Colonic mucosa (tissue), 4 donors: Measurements from ENCODE around the gene KCND3. TPM values are rescaled to one million over a fixed set of nuclear protein-coding genes. Genes with fewer than 3 reads are reported as not detected.
A peak's percentile ranks its signal among the peaks of the same experiment; 100 is the strongest.

ENCODE experiments used
- DNase-seq: peaks from one replicate; pipeline ENCODE4 v3.0.0-alpha.2; 2020
- H3K27ac ChIP-seq: fragments of 200-600 bp; one replicate; pipeline ENCODE4 v1.8.0; 2021
- H3K27me3 ChIP-seq: fragments of 200-600 bp; one replicate; pipeline ENCODE4 v1.8.0; 2021
- H3K36me3 ChIP-seq: fragments of 200-600 bp; one replicate; pipeline ENCODE4 v1.8.0; 2021
- H3K4me1 ChIP-seq: fragments of 200-600 bp; one replicate; pipeline ENCODE4 v1.8.0; 2021; ENCODE audit warnings: mild to moderate bottlenecking
- H3K4me3 ChIP-seq: fragments of 200-600 bp; one replicate; pipeline ENCODE4 v1.8.0; 2021
- H3K9ac ChIP-seq, 2 donors: one replicate each; pipeline ENCODE4 v1.7.0; 2013; ENCODE audit warnings: control low read depth in 2 of 2, low read depth in 2 of 2, low read length in 2 of 2
- H3K9me3 ChIP-seq: fragments of 200-600 bp; one replicate; pipeline ENCODE4 v1.8.0; 2021
- intact Hi-C: fragments of 100-400 bp; cut with DNase I; formaldehyde crosslinking; loops from one replicate; pipeline ENCODE4 v1.14.1; 2022
- total RNA-seq, 2 donors: library from RNA; stranded (reverse); fragmentation: NEBNext Ultra II Directional in 1 of 2; extraction: Animal tissue kit (Norgen Biotek cat#: 25700) in 1 of 2; gene quantifications; one replicate each; pipeline ENCODE4 v1.2.1, GENCODE V29; 2021
- TF ChIP-seq, protein P1 (sequence below): fragments of 200-600 bp; IDR thresholded peaks from one replicate; pipeline ENCODE4 v1.8.0; 2022; ENCODE audit warnings: antibody characterized with exemption, mild to moderate bottlenecking
- donor health status: healthy.
- donor health status: DM: no; HTN: no; CAD: no.
- donor health status: DM: no; HTN: no; CAD: no.

Gene KCND3
- total RNA-seq, 2 donors from 2014 or later = 0.94 to 3.5 TPM

DNA sequence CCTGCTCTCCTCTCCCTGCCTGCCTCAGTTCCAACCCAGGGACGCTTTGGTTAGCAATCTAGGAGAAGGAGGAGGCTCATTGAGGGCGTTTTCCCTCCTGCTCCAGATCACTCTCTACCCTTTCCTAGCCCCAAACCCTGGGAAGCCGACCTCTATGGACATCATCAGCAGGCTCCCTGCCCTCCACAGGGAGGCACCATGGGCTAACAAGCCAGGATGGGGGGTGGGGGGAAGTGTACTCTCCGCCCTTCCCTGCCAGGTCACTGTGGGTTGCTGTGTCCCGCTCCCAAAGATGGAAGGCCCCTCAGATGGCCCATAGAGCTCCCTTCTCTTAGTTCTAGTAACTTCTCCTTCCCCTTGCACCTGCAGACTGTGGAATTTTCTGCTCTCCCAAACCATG, 35.7 kb downstream of the KCND3 start:
- intact Hi-C loops = no loop called here
- Histone ChIP-seq H3K27me3 (no peaks in the 10 kb centered on the region), H3K4me1 (no peaks in the 10 kb centered on the region), H3K36me3 (no peaks in the 10 kb centered on the region), H3K27ac (no peak overlapping the region), H3K9ac (no peak overlapping the region), H3K4me3 (no peak overlapping the region), H3K9me3 (no peaks in the 10 kb centered on the region)
- no peak for DNase-seq
- TF ChIP-seq, protein P1, sequence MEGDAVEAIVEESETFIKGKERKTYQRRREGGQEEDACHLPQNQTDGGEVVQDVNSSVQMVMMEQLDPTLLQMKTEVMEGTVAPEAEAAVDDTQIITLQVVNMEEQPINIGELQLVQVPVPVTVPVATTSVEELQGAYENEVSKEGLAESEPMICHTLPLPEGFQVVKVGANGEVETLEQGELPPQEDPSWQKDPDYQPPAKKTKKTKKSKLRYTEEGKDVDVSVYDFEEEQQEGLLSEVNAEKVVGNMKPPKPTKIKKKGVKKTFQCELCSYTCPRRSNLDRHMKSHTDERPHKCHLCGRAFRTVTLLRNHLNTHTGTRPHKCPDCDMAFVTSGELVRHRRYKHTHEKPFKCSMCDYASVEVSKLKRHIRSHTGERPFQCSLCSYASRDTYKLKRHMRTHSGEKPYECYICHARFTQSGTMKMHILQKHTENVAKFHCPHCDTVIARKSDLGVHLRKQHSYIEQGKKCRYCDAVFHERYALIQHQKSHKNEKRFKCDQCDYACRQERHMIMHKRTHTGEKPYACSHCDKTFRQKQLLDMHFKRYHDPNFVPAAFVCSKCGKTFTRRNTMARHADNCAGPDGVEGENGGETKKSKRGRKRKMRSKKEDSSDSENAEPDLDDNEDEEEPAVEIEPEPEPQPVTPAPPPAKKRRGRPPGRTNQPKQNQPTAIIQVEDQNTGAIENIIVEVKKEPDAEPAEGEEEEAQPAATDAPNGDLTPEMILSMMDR = no peak

DNA sequence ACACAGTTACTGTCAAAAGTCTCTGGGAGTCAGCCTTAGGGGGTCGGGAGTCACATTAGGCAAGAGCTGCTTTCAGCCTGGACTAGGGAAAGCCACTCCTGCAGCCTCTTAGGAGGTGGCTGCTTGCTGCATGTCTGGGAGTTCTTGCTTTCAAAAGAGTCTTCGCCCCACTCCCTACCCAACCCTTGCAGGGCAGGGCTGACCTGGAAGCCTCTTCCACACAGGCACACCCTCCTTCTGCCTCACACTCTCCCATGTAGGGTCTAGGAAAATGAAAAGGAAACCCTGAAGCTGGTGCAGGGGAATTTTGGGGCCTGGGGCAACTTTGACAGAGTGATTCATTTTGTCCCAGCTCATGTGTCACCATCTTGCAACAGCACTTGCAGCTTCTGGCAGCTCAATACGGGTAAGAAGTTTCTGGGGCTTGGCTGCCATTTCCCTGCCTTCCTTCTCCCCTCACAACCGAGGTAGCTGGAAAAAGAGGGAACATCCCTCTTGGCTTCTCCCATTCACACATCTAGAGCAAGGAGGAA, 37.3 kb downstream of the KCND3 start:
- no peaks in the 10 kb centered on the region for H3K4me1 ChIP-seq
- TF ChIP-seq, protein P1 = no peak
- DNase-seq = no peak
- no peak overlapping the region for H3K27ac ChIP-seq
- no peak overlapping the region for H3K4me3 ChIP-seq
- H3K9me3 ChIP-seq = no peaks in the 10 kb centered on the region
- H3K27me3 ChIP-seq = no peaks in the 10 kb centered on the region
- intact Hi-C loops = no loop called here
- H3K9ac ChIP-seq = no peak overlapping the region
- no peaks in the 10 kb centered on the region for H3K36me3 ChIP-seq

DNA sequence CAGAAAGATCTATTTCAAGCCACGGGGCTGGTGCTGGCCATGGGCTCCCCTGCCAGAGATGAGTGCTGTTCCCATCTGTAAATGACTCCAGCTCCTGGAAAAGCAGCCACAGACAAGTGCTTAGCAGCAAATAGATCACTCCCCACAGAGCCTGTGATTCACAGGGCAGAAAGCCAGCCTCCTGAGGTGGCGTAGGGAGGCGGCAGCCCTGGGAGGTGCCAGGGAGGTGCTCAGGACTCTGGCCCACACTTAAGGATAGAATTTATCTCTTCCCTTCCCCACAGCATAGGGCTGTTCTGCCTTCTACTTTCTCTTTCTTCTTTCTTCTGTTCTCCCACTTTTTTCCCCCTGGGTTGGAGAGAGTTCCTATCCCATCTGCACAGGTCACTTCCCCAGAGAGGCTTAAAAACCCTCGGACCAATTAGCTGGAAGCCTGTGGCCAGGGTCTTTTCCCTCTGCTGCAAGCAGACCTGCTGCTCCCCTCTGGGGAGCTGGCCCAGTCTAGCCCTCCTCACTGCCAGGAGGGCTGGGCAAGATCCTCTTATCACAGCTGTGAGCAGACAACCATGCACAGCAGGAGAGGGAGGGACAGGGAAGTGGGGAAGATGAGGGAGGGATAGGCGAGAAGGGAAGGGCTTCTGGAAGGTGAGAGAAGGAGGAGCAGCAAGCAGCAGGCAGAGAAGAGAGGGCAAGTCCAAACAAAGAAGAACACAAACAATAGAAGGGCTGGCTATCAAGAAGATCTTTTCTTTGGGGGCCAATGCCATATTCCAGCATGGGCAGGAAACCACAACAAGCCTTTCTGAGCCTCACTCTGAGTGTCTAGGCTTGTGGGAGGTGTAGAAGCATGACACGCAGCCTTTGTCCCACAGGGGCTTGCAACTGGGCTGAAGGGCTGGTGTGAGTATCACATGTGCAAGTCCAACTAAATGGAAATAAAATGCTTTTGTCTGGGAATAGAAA, 41.0 kb downstream of the KCND3 start:
- H3K27me3 ChIP-seq = no peaks in the 10 kb centered on the region
- H3K9ac ChIP-seq = no peak overlapping the region
- H3K4me3 ChIP-seq = no peak overlapping the region
- no peaks in the 10 kb centered on the region for H3K9me3 ChIP-seq
- peak; percentile 20 for DNase-seq
- H3K4me1 ChIP-seq = no peaks in the 10 kb centered on the region
- intact Hi-C loops = no loop called here
- TF ChIP-seq, protein P1 = no peak
- no peaks in the 10 kb centered on the region for H3K36me3 ChIP-seq
- no peak overlapping the region for H3K27ac ChIP-seq

DNA sequence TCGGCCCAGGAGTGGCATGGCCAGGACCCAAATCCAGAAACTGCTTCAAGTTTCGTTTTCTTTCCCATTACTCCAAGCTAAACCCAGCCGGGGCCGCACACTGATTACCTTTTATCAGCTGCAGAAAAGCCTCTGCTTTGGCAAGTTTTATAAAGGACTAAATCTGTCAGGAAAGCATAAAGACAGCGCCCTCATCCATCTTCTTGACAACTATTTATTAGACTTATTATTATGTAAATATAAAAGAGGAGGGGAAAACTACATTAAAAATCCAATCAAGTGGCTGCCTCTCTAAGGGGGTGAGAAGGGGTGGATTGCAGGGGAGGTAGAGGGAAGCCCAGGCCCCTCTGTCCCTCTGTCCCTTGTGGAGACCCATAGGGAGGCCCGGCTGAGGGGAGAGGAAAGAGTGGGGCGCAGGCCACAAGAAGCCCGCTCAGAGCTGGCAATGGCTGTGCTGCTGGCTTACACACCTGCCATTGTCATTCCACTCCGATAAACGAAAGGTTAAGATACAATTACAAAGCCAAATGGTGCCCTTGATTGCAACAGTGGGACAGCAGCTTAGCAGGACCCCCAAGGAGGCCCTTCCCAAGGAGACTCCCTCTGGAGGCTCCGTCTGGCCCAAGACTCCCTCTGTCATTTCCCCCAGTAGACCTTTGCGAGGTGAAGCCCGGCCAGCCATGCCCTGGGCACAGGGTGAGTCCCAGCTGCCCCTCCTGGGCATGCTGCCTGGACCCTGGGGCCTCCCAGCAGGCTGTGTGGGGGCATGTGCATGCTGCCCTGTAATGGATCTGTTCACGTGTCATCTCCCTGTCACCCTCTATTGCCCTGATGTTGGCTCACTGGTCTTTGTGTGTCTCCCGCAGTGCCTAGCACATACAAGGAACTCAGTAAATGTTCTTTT, 45.4 kb downstream of the KCND3 start:
- no peak for DNase-seq
- intact Hi-C loops = no loop called here

DNA sequence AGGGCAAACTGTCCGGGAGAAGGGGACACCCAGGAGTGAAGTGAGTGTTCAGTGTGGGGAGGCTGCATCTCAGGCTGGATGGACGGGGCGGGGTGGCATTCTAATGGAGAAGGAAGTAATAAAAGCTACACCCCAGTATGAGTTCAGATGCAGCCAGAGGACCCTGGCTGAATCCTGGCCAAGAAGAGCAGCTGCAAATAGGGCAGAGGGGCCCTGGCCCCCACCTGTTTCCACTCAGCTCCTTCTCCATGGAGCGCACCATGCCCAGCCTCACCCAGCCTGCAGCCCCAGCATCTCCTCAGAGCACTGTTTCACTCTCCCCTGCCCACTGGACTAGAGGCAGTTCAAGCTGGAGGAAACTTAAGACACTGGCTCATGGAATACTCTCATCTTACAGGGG, 46.4 kb downstream of the KCND3 start:
- TF ChIP-seq, protein P1 = no peak
- H3K27me3 ChIP-seq = no peaks in the 10 kb centered on the region
- intact Hi-C loops = no loop called here

More for the DNA sequence above, 45.4 kb downstream of the KCND3 start:
- TF ChIP-seq, protein P1 = no peak
- no peaks in the 10 kb centered on the region for H3K36me3 ChIP-seq
- H3K27ac ChIP-seq = no peak overlapping the region
- H3K9me3 ChIP-seq = no peaks in the 10 kb centered on the region
- no peaks in the 10 kb centered on the region for H3K27me3 ChIP-seq
- no peak overlapping the region for H3K9ac ChIP-seq
- no peaks in the 10 kb centered on the region for H3K4me1 ChIP-seq
- no peak overlapping the region for H3K4me3 ChIP-seq

More for the DNA sequence above, 46.4 kb downstream of the KCND3 start:
- Histone ChIP-seq H3K9me3 (no peaks in the 10 kb centered on the region), H3K36me3 (no peaks in the 10 kb centered on the region), H3K4me3 (no peak overlapping the region), H3K9ac (no peak overlapping the region), H3K4me1 (no peaks in the 10 kb centered on the region), H3K27ac (no peak overlapping the region)
- no peak for DNase-seq
